ENCODE results near the gene TRAF3. TPM values are rescaled to one million over a fixed set of nuclear protein-coding genes. Genes with fewer than 3 reads are reported as not detected.

Gene TRAF3
- total RNA-seq, 1 experiment from 2014 or later: 11.2 TPM

GRCh38 chr14:102824832-102825231 is 47.6 kb downstream of the TRAF3 start:
- Mint-ChIP-seq H3K4me3 (no peak overlapping the region), H3K9me3 (no peaks in the 10 kb centered on the region), H3K27ac (no peak overlapping the region), H3K27me3 (ENCODE audit: low read depth) (no peaks in the 10 kb centered on the region), H3K36me3 (no peaks in the 10 kb centered on the region), H3K4me1 (peaks cover 59% of the 10 kb centered on the region)
- ChIA-PET CTCF (no interaction called here), POLR2A (no interaction called here)
- ATAC-seq (no peak), DNase-seq (ENCODE audit: low spot score) (no peak)
- TF ChIP-seq ZNF317 (CRISPR knock-in tag; IDR thresholded peaks at IDR 0.05; ENCODE audit: borderline replicate concordance, low read depth): no peak

GRCh38 chr14:102825307-102826095 is 48.3 kb downstream of the TRAF3 start:
- Mint-ChIP-seq H3K4me3 (no peak overlapping the region), H3K27ac (peak overlapping the region; percentile 81), H3K4me1 (peaks cover 62% of the 10 kb centered on the region), H3K36me3 (no peaks in the 10 kb centered on the region), H3K9me3 (no peaks in the 10 kb centered on the region), H3K27me3 (ENCODE audit: low read depth) (no peaks in the 10 kb centered on the region)
- ATAC-seq: no peak
- DNase-seq (ENCODE audit: low spot score): no peak
- POLR2A ChIA-PET: no interaction called here
- CTCF ChIA-PET: no interaction called here
- TF ChIP-seq GABPB1 (CRISPR knock-in tag; IDR thresholded peaks at IDR 0.05): no peak
- no peak for TF ChIP-seq SMAD3 (CRISPR knock-in tag; IDR thresholded peaks at IDR 0.05; ENCODE audit: borderline replicate concordance)
- no peak for TF ChIP-seq ZNF512 (CRISPR knock-in tag; IDR thresholded peaks at IDR 0.05; ENCODE audit: borderline replicate concordance)
- TF ChIP-seq CDX4 (CRISPR knock-in tag; IDR thresholded peaks at IDR 0.05; ENCODE audit: borderline replicate concordance): no peak
- TF ChIP-seq NR3C1 (CRISPR knock-in tag; conservative IDR thresholded peaks at IDR 0.05; ENCODE audit: low read depth): no peak
- TF ChIP-seq AFF4 (CRISPR knock-in tag; IDR thresholded peaks at IDR 0.05; ENCODE audit: borderline replicate concordance): no peak
- no peak for TF ChIP-seq CBFB (CRISPR knock-in tag; IDR thresholded peaks at IDR 0.05; ENCODE audit: low read depth)
- TF ChIP-seq USF2 (CRISPR knock-in tag; IDR thresholded peaks at IDR 0.05): no peak
- TF ChIP-seq ELF4 (CRISPR knock-in tag; IDR thresholded peaks at IDR 0.05; ENCODE audit: low read depth): no peak
- TF ChIP-seq IRF2 (CRISPR knock-in tag; IDR thresholded peaks at IDR 0.05; ENCODE audit: borderline replicate concordance, low read depth): no peak
- TF ChIP-seq TEAD1 (CRISPR knock-in tag; IDR thresholded peaks at IDR 0.05): no peak

- peak overlapping the region; percentile 81 for H3K27ac Mint-ChIP-seq
- no peaks in the 10 kb centered on the region for H3K9me3 Mint-ChIP-seq
- CTCF ChIA-PET: interaction anchor here (0.5 kb wide), 1 partner anchor 290 kb away, joined by 7 read pairs; no protein-coding TSS in a partner anchor
- DNase-seq (ENCODE audit: low spot score) (no peak), ATAC-seq (no peak)
- POLR2A ChIA-PET: no interaction called here
- no peaks in the 10 kb centered on the region for H3K36me3 Mint-ChIP-seq
- H3K27me3 Mint-ChIP-seq (ENCODE audit: low read depth): no peaks in the 10 kb centered on the region
- H3K4me3 Mint-ChIP-seq: no peak overlapping the region
- H3K4me1 Mint-ChIP-seq: peaks cover 67% of the 10 kb centered on the region
- TF ChIP-seq GABPB1 (CRISPR knock-in tag; IDR thresholded peaks at IDR 0.05) (no peak), TEAD4 (CRISPR knock-in tag; IDR thresholded peaks at IDR 0.05) (no peak), ELF4 (CRISPR knock-in tag; IDR thresholded peaks at IDR 0.05; ENCODE audit: low read depth) (no peak), ZNF317 (CRISPR knock-in tag; IDR thresholded peaks at IDR 0.05; ENCODE audit: borderline replicate concordance, low read depth) (no peak), JUN (CRISPR knock-in tag; IDR thresholded peaks at IDR 0.05) (no peak), JAZF1 (CRISPR knock-in tag; IDR thresholded peaks at IDR 0.05) (no peak), MLX (CRISPR knock-in tag; IDR thresholded peaks at IDR 0.05) (no peak), ZNF138 (CRISPR knock-in tag; conservative IDR thresholded peaks at IDR 0.05) (no peak), NFATC4 (CRISPR knock-in tag; IDR thresholded peaks at IDR 0.05) (no peak), HMGXB4 (CRISPR knock-in tag; IDR thresholded peaks at IDR 0.05) (no peak), RELA (CRISPR knock-in tag; IDR thresholded peaks at IDR 0.05; ENCODE audit: borderline replicate concordance) (no peak), ZBTB21 (CRISPR knock-in tag; IDR thresholded peaks at IDR 0.05; ENCODE audit: borderline replicate concordance) (no peak), ZNF423 (CRISPR knock-in tag; IDR thresholded peaks at IDR 0.05) (no peak), RORB (CRISPR knock-in tag; IDR thresholded peaks at IDR 0.05) (no peak)
These were observed 48.9 kb downstream of the TRAF3 start for GRCh38 chr14:102826161-102826560.

Measured in WTC11 (cell line).